ENCODE results near the gene SNX15. TPM values are rescaled to one million over a fixed set of nuclear protein-coding genes. Genes with fewer than 3 reads are reported as not detected.

SNX15 gene
- total and polyA plus RNA-seq, 5 donors from 2014 or later: 9.4 to 17.4 (median 11.2) TPM

GRCh38 chr11:65087827-65088226, 60.6 kb downstream of the SNX15 start:
- no peak overlapping the region for H3K4me3 ChIP-seq (ENCODE audit: low read depth, low read length)
- no peak overlapping the region for H3K27ac ChIP-seq (ENCODE audit: insufficient read depth, low read length, poor library complexity, severe bottlenecking)
- H3K4me1 Mint-ChIP-seq: peaks cover 6 to 26% (median 14%) of the 10 kb centered on the region in 4 donors
- H3K27me3 Mint-ChIP-seq: no peaks in the 10 kb centered on the region
- H3K9me3 Mint-ChIP-seq: peaks cover 0 to 2% (median 0%) of the 10 kb centered on the region in 7 donors
- H3K27me3 ChIP-seq (ENCODE audit: control insufficient read depth, insufficient read depth, low read length): no peaks in the 10 kb centered on the region
- no peaks in the 10 kb centered on the region for H3K9me3 ChIP-seq (ENCODE audit: control insufficient read depth in 2 of 2, low read length in 2 of 2)
- peaks cover 30% of the 10 kb centered on the region for H3K36me3 ChIP-seq (ENCODE audit: control insufficient read depth, insufficient read depth, low read length)
- peaks cover 16% of the 10 kb centered on the region for H3K4me1 ChIP-seq (ENCODE audit: control insufficient read depth, insufficient read depth, low read length, poor library complexity, severe bottlenecking)
- no peak overlapping the region for H3K27ac Mint-ChIP-seq
- H3K4me3 Mint-ChIP-seq: no peak overlapping the region
- peaks cover 17% of the 10 kb centered on the region for H3K36me3 Mint-ChIP-seq
- ATAC-seq (ENCODE audit: low read depth in 2 of 2) (no peak), DNase-seq (no peak)

GRCh38 chr11:65089621-65090020, 62.4 kb downstream of the SNX15 start:
- DNase-seq (no peak), ATAC-seq (ENCODE audit: low read depth in 2 of 2) (no peak)
- Mint-ChIP-seq H3K27ac (no peak overlapping the region), H3K36me3 (peaks cover 17% of the 10 kb centered on the region), H3K9me3 (no peaks in the 10 kb centered on the region), H3K27me3 (no peaks in the 10 kb centered on the region), H3K4me1 (peaks cover 4 to 13% (median 6%) of the 10 kb centered on the region in 4 donors), H3K4me3 (peak overlapping the region in 1 of 4 donors; percentile 68)
- Histone ChIP-seq H3K9me3 (ENCODE audit: control insufficient read depth in 2 of 2, low read length in 2 of 2) (no peaks in the 10 kb centered on the region), H3K36me3 (ENCODE audit: control insufficient read depth, insufficient read depth, low read length) (peaks cover 30% of the 10 kb centered on the region), H3K4me1 (ENCODE audit: control insufficient read depth, insufficient read depth, low read length, poor library complexity, severe bottlenecking) (peaks cover 5% of the 10 kb centered on the region), H3K27ac (ENCODE audit: insufficient read depth, low read length, poor library complexity, severe bottlenecking) (no peak overlapping the region), H3K27me3 (ENCODE audit: control insufficient read depth, insufficient read depth, low read length) (no peaks in the 10 kb centered on the region), H3K4me3 (ENCODE audit: low read depth, low read length) (no peak overlapping the region)

Other genes with a start within 250 kb of the SNX15 start
- gene SF1, start 248.9 kb upstream of the SNX15 start, total RNA-seq: 1,361 TPM
- 100 to 1,000 TPM in 1 of 4 donors, 10 to 100 TPM in 3; 75.0 to 100 (median 89.3) TPM for gene SF1, start 248.9 kb upstream of the SNX15 start, polyA plus RNA-seq
- 85.0 TPM for gene MAP4K2, start 224.2 kb upstream of the SNX15 start, total RNA-seq
- 10 to 100 TPM; 31.5 to 39.5 (median 34.8) TPM for gene MAP4K2, start 224.2 kb upstream of the SNX15 start, polyA plus RNA-seq
- 31.3 TPM for gene MEN1, start 216.9 kb upstream of the SNX15 start, total RNA-seq
- 10 to 100 TPM; 20.9 to 26.1 (median 24.5) TPM for gene MEN1, start 216.9 kb upstream of the SNX15 start, polyA plus RNA-seq
- 11.6 TPM for gene CDC42BPG, start 182.8 kb upstream of the SNX15 start, total RNA-seq
- gene CDC42BPG, start 182.8 kb upstream of the SNX15 start, polyA plus RNA-seq: under 1 TPM in 2 of 4 donors, not detected in 2; 0.11 to 0.13 TPM
- 201 TPM for gene EHD1, start 148.8 kb upstream of the SNX15 start, total RNA-seq
- 100 to 1,000 TPM; 180 to 223 (median 183) TPM for gene EHD1, start 148.8 kb upstream of the SNX15 start, polyA plus RNA-seq
- gene ATG2A, start 110.2 kb upstream of the SNX15 start, total RNA-seq: 234 TPM
- gene ATG2A, start 110.2 kb upstream of the SNX15 start, polyA plus RNA-seq: 1 to 10 TPM; 5.8 to 8.0 (median 6.4) TPM
- gene PPP2R5B, start 102.8 kb upstream of the SNX15 start, total RNA-seq: 34.5 TPM
- gene PPP2R5B, start 102.8 kb upstream of the SNX15 start, polyA plus RNA-seq: 1 to 10 TPM; 3.6 to 4.9 (median 3.8) TPM
- not detected for gene GPHA2, start 91.5 kb upstream of the SNX15 start, total RNA-seq
- gene GPHA2, start 91.5 kb upstream of the SNX15 start, polyA plus RNA-seq: not detected
- gene MAJIN, start 55.3 kb upstream of the SNX15 start, total RNA-seq: not detected
- gene MAJIN, start 55.3 kb upstream of the SNX15 start, polyA plus RNA-seq: under 1 TPM in 3 of 4 donors, not detected in 1; 0.46 to 0.64 (median 0.51) TPM
- not detected for gene BATF2, start 30.5 kb upstream of the SNX15 start, total RNA-seq
- gene BATF2, start 30.5 kb upstream of the SNX15 start, polyA plus RNA-seq: not detected
- 16.5 TPM for gene ARL2, start 13.3 kb upstream of the SNX15 start, total RNA-seq
- 10 to 100 TPM; 57.6 to 67.6 (median 66.1) TPM for gene ARL2, start 13.3 kb upstream of the SNX15 start, polyA plus RNA-seq
- gene SAC3D1, start 13.8 kb downstream of the SNX15 start, total RNA-seq: 4.2 TPM
- 10 to 100 TPM; 11.7 to 15.3 (median 13.4) TPM for gene SAC3D1, start 13.8 kb downstream of the SNX15 start, polyA plus RNA-seq
- 16.4 TPM for gene NAALADL1, start 31.1 kb downstream of the SNX15 start, total RNA-seq
- gene NAALADL1, start 31.1 kb downstream of the SNX15 start, polyA plus RNA-seq: 10 to 100 TPM; 23.9 to 52.2 (median 32.3) TPM
- 1.7 TPM for gene CDCA5, start 56.6 kb downstream of the SNX15 start, total RNA-seq
- gene CDCA5, start 56.6 kb downstream of the SNX15 start, polyA plus RNA-seq: 1 to 10 TPM in 3 of 4 donors, under 1 TPM in 1; 0.78 to 3.2 (median 1.6) TPM
- 42.9 TPM for gene ZFPL1, start 56.8 kb downstream of the SNX15 start, total RNA-seq
- 10 to 100 TPM; 27.0 to 33.2 (median 30.2) TPM for gene ZFPL1, start 56.8 kb downstream of the SNX15 start, polyA plus RNA-seq
- gene VPS51, start 68.8 kb downstream of the SNX15 start, total RNA-seq: 234 TPM
- 100 to 1,000 TPM in 1 of 4 donors, 10 to 100 TPM in 3; 84.2 to 109 (median 96.3) TPM for gene VPS51, start 68.8 kb downstream of the SNX15 start, polyA plus RNA-seq
- 20.2 TPM for gene TM7SF2, start 84.4 kb downstream of the SNX15 start, total RNA-seq
- 10 to 100 TPM in 2 of 4 donors, 1 to 10 TPM in 2; 8.0 to 11.1 (median 9.4) TPM for gene TM7SF2, start 84.4 kb downstream of the SNX15 start, polyA plus RNA-seq
- 6.0 TPM for gene ZNHIT2, start 90.3 kb downstream of the SNX15 start, total RNA-seq
- gene ZNHIT2, start 90.3 kb downstream of the SNX15 start, polyA plus RNA-seq: 10 to 100 TPM; 20.1 to 29.0 (median 22.7) TPM
- 1,172 TPM for gene FAU, start 94.7 kb downstream of the SNX15 start, total RNA-seq
- gene FAU, start 94.7 kb downstream of the SNX15 start, polyA plus RNA-seq: 1,000 to 10,000 TPM; 1,003 to 1,125 (median 1,056) TPM
- gene MRPL49, start 94.9 kb downstream of the SNX15 start, total RNA-seq: 47.7 TPM
- 100 to 1,000 TPM; 104 to 125 (median 111) TPM for gene MRPL49, start 94.9 kb downstream of the SNX15 start, polyA plus RNA-seq
- 66.3 TPM for gene SYVN1, start 107.1 kb downstream of the SNX15 start, total RNA-seq
- 10 to 100 TPM in 1 of 4 donors, 1 to 10 TPM in 3; 6.2 to 10.8 (median 7.3) TPM for gene SYVN1, start 107.1 kb downstream of the SNX15 start, polyA plus RNA-seq
- gene SPDYC, start 142.8 kb downstream of the SNX15 start, total RNA-seq: not detected
- gene SPDYC, start 142.8 kb downstream of the SNX15 start, polyA plus RNA-seq: not detected
- 158 TPM for gene CAPN1, start 154.5 kb downstream of the SNX15 start, total RNA-seq
- gene CAPN1, start 154.5 kb downstream of the SNX15 start, polyA plus RNA-seq: 100 to 1,000 TPM in 2 of 4 donors, 10 to 100 TPM in 2; 91.2 to 148 (median 109) TPM
- 25.7 TPM for gene POLA2, start 234.5 kb downstream of the SNX15 start, total RNA-seq
- 10 to 100 TPM in 3 of 4 donors, 1 to 10 TPM in 1; 8.3 to 13.4 (median 12.8) TPM for gene POLA2, start 234.5 kb downstream of the SNX15 start, polyA plus RNA-seq

All from CD4-positive, CD25-positive, alpha-beta regulatory T cell (primary cell).